ENCODE measurements around the gene PAQR4. TPM values are rescaled to one million over a fixed set of nuclear protein-coding genes. Genes with fewer than 3 reads are reported as not detected.

Gene PAQR4
- total RNA-seq, 4 donors from 2014 or later, result 2.8 to 5.6 (median 3.3) TPM

DNA sequence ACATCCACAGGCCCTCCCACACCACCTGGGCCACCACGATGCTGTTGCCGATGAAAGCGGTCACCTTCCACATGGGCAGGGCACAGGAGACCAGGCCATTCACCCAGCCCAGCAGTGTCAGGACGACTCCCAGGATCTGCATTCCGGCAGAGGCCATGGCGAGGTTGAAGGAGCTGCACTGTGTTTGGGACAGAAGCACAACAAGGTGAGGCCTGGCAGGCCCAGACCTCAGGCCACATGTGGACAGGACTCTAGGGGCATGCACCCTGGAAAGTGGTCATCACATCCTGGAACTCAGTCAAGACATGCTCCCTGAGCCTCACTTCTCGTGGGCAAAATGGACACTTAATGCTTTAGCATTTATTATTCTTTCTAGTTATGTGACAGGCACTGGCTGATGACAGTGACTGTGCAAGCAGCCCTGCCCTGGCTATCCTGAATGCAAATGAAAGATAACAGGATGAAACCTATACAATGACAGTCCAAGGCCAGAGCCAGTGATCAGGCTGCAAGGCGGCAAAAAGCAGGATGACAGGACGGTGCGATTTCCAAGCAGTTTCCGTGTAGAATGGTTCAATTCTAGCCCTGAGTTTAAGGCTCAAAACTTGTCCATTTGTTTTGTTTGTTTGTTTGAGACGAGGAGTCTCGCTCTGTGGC lies 46.8 kb downstream of the PAQR4 start:
- no peaks in the 10 kb centered on the region for H3K27me3 ChIP-seq
- no peaks in the 10 kb centered on the region for H3K36me3 ChIP-seq
- intact Hi-C loops (cut with DNase I), result no loop called here
- WGBS, 2 donors, result 86 to 89% methylated on average over 11 to 13 of the region's 13 CpGs
- H3K4me1 ChIP-seq, result peaks cover 10 to 27% of the 10 kb centered on the region in 2 donors
- no peaks in the 10 kb centered on the region for H3K9me3 ChIP-seq
- no peak overlapping the region for H3K27ac ChIP-seq
- no peak overlapping the region for H3K4me3 ChIP-seq (replicated peaks in 1 of 3)
- TF ChIP-seq, protein P1, sequence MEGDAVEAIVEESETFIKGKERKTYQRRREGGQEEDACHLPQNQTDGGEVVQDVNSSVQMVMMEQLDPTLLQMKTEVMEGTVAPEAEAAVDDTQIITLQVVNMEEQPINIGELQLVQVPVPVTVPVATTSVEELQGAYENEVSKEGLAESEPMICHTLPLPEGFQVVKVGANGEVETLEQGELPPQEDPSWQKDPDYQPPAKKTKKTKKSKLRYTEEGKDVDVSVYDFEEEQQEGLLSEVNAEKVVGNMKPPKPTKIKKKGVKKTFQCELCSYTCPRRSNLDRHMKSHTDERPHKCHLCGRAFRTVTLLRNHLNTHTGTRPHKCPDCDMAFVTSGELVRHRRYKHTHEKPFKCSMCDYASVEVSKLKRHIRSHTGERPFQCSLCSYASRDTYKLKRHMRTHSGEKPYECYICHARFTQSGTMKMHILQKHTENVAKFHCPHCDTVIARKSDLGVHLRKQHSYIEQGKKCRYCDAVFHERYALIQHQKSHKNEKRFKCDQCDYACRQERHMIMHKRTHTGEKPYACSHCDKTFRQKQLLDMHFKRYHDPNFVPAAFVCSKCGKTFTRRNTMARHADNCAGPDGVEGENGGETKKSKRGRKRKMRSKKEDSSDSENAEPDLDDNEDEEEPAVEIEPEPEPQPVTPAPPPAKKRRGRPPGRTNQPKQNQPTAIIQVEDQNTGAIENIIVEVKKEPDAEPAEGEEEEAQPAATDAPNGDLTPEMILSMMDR (IDR thresholded peaks at IDR 0.05), result no peak
- no peak for TF ChIP-seq POLR2A (IDR thresholded peaks at IDR 0.05)
- DNase-seq, result no peak

DNA sequence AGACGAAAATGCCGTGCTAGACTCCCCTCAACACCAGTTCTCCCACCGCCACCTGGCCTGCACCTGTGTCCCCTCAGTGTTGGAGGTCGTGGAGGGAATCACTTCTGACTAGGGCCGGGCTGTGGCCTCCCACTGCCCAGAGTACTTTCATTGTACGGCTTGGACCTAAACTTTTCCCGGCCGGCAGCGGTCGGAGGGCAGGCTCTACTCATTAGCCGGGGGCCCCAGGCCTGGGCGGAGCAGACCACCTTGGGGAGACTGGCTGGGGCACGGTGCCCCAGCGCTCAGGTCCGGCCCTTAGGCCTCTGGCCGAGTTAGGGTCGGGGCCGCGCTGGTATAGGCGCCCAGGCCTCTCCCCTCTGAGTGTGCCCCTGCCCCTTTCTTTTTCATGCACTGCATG lies 48.2 kb downstream of the PAQR4 start:
- H3K9me3 ChIP-seq, result no peaks in the 10 kb centered on the region
- no peaks in the 10 kb centered on the region for H3K27me3 ChIP-seq
- no peaks in the 10 kb centered on the region for H3K36me3 ChIP-seq

DNA sequence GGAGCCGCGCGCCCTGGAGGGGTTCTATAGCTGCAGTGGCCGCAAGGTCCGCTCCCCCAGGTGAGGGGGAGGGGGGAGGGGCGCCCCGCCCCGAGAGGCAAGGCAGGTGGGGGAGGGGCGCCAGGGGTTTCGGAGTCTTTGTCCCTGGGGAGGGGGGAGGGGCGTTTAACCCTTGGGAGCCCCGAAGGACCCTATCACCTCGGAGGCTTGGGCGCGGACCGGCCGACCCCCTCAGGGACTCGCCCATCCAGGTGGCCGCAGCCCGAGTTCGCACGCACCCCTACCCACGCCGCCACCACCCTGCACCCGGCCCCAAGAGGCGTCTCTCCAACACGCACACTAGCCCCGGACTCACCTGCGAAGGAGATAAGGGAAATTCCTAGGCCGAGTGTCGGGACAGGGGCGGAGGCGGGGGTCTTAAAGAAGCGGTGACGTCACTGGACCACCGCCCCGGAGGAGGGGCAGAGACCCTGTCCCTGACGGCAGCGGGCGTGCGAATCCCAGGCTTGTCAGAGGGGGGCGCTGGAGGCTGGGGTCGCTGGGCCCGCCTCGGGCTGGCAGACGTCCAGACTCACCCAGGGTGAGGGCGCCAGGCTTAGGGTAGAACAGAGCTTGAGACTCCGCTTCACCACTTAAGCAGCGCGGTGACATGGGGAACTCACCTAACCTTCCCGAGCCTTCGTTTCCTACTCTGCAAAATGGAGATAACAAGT lies 48.8 kb downstream of the PAQR4 start, which contains the start of gene CLDN6:
Gene CLDN6 (minus strand): TSS at position 390 of the 713 bp plus-strand sequence. CDS start 2,162 bp downstream, outside the sequence.
- WGBS, 2 donors, result 5% methylated on average over 15 to 23 of the region's 52 CpGs
- H3K4me3 ChIP-seq (replicated peaks in 1 of 3), result no peak within 1 kb of the TSS
- peak; percentile 30 to 42 for DNase-seq
- peaks cover 30 to 34% of the 10 kb centered on the region in 2 donors for H3K4me1 ChIP-seq
- no peaks in the 10 kb centered on the region for H3K27me3 ChIP-seq
- H3K27ac ChIP-seq, result no peak within 1 kb of the TSS
- H3K36me3 ChIP-seq, result no peaks in the 10 kb centered on the region
- TF ChIP-seq POLR2A (IDR thresholded peaks at IDR 0.05), result no peak
- TF ChIP-seq, protein P1 (IDR thresholded peaks at IDR 0.05), result peak in 1 of 6 experiments; percentile 6
- intact Hi-C loops (cut with DNase I), result no loop called here
- no peaks in the 10 kb centered on the region for H3K9me3 ChIP-seq

More for the DNA sequence above, 48.2 kb downstream of the PAQR4 start:
- H3K4me1 ChIP-seq, result peaks cover 24 to 34% of the 10 kb centered on the region in 2 donors
- WGBS, 2 donors, result 54 to 82% methylated on average over 8 to 18 of the region's 20 CpGs
- no peak for DNase-seq
- no peak overlapping the region for H3K4me3 ChIP-seq (replicated peaks in 1 of 3)
- no peak for TF ChIP-seq POLR2A (IDR thresholded peaks at IDR 0.05)
- TF ChIP-seq, protein P1 (IDR thresholded peaks at IDR 0.05), result no peak
- intact Hi-C loops (cut with DNase I), result no loop called here
- no peak overlapping the region for H3K27ac ChIP-seq

DNA sequence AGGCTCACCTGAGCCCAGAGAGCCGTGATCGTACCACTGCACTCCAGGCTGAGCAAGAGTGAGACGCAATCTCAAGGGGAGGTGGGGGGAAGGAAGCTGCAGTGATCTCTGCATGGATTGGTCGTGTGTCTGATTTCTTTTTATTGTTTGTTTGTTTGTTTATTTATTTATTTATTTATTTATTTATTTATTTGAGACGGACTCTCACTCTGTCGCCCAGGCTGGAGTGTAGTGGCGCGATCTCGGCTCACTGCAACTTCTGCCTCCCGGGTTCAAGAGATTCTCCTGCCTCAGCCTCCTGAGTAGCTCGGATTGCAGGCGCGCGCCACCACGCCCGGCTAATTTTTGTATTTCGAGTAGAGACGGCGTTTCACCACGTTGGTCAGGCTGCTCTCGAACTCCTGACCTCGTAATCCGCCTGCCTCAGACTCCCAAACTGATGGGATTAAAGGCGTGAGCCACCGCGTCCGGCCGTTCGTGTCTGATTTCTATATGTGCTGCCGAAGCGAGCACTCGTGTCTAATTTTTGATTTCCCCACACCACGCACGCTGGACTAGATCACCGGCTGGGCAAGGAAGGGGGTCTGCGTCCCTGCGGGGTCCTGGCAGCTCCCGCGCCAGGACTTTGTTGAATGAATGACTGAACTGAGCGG lies 50.6 kb downstream of the PAQR4 start:
- peaks cover 41 to 44% of the 10 kb centered on the region in 2 donors for H3K4me1 ChIP-seq
- H3K27me3 ChIP-seq, result no peaks in the 10 kb centered on the region
- TF ChIP-seq, protein P1 (IDR thresholded peaks at IDR 0.05), result no peak
- no peak for DNase-seq
- 31 to 36% methylated on average over 36 to 37 of the region's 40 CpGs for WGBS, 2 donors
- no peaks in the 10 kb centered on the region for H3K36me3 ChIP-seq
- peak overlapping the region in 1 of 3 donors; percentile 77 for H3K4me3 ChIP-seq (replicated peaks in 1 of 3)
- H3K27ac ChIP-seq, result no peak overlapping the region
- no peaks in the 10 kb centered on the region for H3K9me3 ChIP-seq
- intact Hi-C loops (cut with DNase I), result no loop called here
